ENCODE measurements around the gene ASTN1.

- TF ChIP-seq CTCF (IDR thresholded peaks at IDR 0.05): no peak
- TF ChIP-seq POLR2A (IDR thresholded peaks at IDR 0.05): no peak
Measured at GRCh38 chr1:176826265-176826664, 338.2 kb downstream of the ASTN1 start.

Data from heart left ventricle (tissue), 13 donors.